ENCODE data around the gene JMJD8. TPM values are rescaled to one million over a fixed set of nuclear protein-coding genes. Genes with fewer than 3 reads are reported as not detected.

Gene JMJD8
- total RNA-seq, 2 experiments from 2014 or later: 22.0 to 23.6 TPM

DNA sequence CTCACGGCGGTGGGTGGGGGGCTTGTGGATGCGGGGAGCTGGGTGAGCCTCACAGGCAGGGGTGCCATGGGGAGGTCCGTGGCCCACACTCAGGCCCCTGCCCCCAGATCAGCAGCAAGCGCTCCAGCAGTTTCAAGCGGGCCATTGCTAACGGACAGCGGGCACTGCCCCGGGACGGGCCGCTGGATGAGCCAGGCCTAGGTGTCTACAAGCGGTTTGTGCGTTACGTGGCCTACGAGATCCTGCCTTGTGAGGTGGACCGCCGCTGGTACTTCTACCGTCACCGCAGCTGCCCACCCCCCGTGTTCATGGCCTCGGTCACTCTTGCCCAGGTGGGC is 7.6 kb downstream of the JMJD8 start:
- DNase-seq: no peak
- peaks cover 16% of the 10 kb centered on the region for H3K36me3 Mint-ChIP-seq (ENCODE audit: low read depth)
- Histone ChIP-seq H3K27me3 (ENCODE audit: control insufficient read depth in 1 of 2, insufficient read depth in 2 of 2, low read length in 2 of 2) (peaks cover 8 to 12% of the 10 kb centered on the region in 2 experiments), H3K9me3 (ENCODE audit: control insufficient read depth in 1 of 2, insufficient read depth in 1 of 2, low read length in 2 of 2) (no peaks in the 10 kb centered on the region), H3K36me3 (ENCODE audit: insufficient read depth, low read length) (peaks cover 17% of the 10 kb centered on the region), H3K4me1 (ENCODE audit: insufficient read depth, low read length) (peaks cover 46% of the 10 kb centered on the region), H3K27ac (ENCODE audit: low read depth in 1 of 2, low read length in 2 of 2) (no peak overlapping the region), H3K4me3 (ENCODE audit: low read length) (no peak overlapping the region)
- no peaks in the 10 kb centered on the region for H3K9me3 Mint-ChIP-seq
- ATAC-seq (ENCODE audit: poor library complexity): no peak
- TF ChIP-seq, protein P1, sequence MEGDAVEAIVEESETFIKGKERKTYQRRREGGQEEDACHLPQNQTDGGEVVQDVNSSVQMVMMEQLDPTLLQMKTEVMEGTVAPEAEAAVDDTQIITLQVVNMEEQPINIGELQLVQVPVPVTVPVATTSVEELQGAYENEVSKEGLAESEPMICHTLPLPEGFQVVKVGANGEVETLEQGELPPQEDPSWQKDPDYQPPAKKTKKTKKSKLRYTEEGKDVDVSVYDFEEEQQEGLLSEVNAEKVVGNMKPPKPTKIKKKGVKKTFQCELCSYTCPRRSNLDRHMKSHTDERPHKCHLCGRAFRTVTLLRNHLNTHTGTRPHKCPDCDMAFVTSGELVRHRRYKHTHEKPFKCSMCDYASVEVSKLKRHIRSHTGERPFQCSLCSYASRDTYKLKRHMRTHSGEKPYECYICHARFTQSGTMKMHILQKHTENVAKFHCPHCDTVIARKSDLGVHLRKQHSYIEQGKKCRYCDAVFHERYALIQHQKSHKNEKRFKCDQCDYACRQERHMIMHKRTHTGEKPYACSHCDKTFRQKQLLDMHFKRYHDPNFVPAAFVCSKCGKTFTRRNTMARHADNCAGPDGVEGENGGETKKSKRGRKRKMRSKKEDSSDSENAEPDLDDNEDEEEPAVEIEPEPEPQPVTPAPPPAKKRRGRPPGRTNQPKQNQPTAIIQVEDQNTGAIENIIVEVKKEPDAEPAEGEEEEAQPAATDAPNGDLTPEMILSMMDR (IDR thresholded peaks at IDR 0.05): no peak
- ChIA-PET CTCF (interaction anchor here (0.8 kb wide), 1 partner anchor 28 kb away, joined by 3 read pairs; no protein-coding TSS in a partner anchor), POLR2A (interaction anchor here (1.4 to 1.8 kb wide), 4 partner anchors 9 to 19 kb away, joined by 4 to 8 read pairs (median 5); partner anchors contain the start of genes RHOT2 and WDR24)
- peaks cover 21% of the 10 kb centered on the region for H3K4me1 Mint-ChIP-seq (ENCODE audit: low read depth)
- H3K27ac Mint-ChIP-seq: peak overlapping the region; percentile 74
- H3K27me3 Mint-ChIP-seq: no peaks in the 10 kb centered on the region
- intact Hi-C loops (cut with DNase I, micrococcal nuclease): no loop called here
- peak overlapping the region; percentile 56 for H3K4me3 Mint-ChIP-seq

DNA sequence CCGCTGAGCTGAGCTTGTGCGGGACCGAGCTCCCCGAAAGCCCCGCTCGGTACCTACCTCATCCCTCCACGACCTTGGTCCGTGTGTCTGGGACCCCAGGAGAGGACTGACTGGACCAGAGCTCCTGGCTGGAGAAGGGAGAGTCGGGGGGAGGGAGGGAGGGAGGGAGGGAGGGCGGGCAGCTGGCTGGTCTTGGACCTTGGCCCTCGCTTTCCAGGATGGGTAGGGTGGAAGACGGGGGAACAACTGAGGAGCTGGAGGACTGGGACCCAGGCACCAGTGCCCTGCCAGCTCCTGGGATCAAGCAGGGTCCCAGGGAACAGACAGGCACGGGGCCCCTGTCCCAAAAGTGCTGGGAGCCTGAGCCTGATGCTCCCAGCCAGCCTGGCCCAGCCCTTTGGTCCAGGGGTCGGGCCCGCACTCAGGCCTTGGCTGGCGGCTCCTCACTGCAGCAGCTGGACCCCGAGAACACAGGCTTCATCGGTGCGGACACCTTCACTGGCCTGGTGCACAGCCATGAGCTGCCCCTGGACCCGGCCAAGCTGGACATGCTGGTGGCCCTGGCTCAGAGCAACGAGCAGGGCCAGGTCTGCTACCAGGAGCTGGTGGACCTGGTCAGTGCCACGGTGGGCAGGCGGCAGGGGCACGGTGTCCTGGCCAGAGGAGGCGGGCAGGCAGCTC is 8.1 kb downstream of the JMJD8 start:
- no peak overlapping the region for H3K4me3 ChIP-seq (ENCODE audit: low read length)
- no peaks in the 10 kb centered on the region for H3K27me3 Mint-ChIP-seq
- H3K27me3 ChIP-seq (ENCODE audit: control insufficient read depth in 1 of 2, insufficient read depth in 2 of 2, low read length in 2 of 2): peaks cover 8 to 12% of the 10 kb centered on the region in 2 experiments
- ChIA-PET POLR2A (interaction anchor here (0.8 to 1.8 kb wide), 6 partner anchors 8 to 28 kb away, joined by 3 to 8 read pairs (median 4); partner anchors contain the start of genes JMJD8, RHOT2 and WDR24), CTCF (interaction anchor here (0.8 kb wide), 1 partner anchor 28 kb away, joined by 3 read pairs; no protein-coding TSS in a partner anchor)
- H3K9me3 ChIP-seq (ENCODE audit: control insufficient read depth in 1 of 2, insufficient read depth in 1 of 2, low read length in 2 of 2): no peaks in the 10 kb centered on the region
- ATAC-seq (ENCODE audit: poor library complexity) (no peak), DNase-seq (no peak)
- H3K4me3 Mint-ChIP-seq: no peak overlapping the region
- H3K9me3 Mint-ChIP-seq: no peaks in the 10 kb centered on the region
- no peak overlapping the region for H3K27ac Mint-ChIP-seq
- peaks cover 11% of the 10 kb centered on the region for H3K36me3 Mint-ChIP-seq (ENCODE audit: low read depth)
- TF ChIP-seq, protein P1 (IDR thresholded peaks at IDR 0.05): no peak
- H3K4me1 Mint-ChIP-seq (ENCODE audit: low read depth): peaks cover 21% of the 10 kb centered on the region
- H3K4me1 ChIP-seq (ENCODE audit: insufficient read depth, low read length): peaks cover 41% of the 10 kb centered on the region
- intact Hi-C loops (cut with DNase I, micrococcal nuclease): no loop called here
- H3K36me3 ChIP-seq (ENCODE audit: insufficient read depth, low read length): peaks cover 21% of the 10 kb centered on the region
- H3K27ac ChIP-seq (ENCODE audit: low read depth in 1 of 2, low read length in 2 of 2): no peak overlapping the region

DNA sequence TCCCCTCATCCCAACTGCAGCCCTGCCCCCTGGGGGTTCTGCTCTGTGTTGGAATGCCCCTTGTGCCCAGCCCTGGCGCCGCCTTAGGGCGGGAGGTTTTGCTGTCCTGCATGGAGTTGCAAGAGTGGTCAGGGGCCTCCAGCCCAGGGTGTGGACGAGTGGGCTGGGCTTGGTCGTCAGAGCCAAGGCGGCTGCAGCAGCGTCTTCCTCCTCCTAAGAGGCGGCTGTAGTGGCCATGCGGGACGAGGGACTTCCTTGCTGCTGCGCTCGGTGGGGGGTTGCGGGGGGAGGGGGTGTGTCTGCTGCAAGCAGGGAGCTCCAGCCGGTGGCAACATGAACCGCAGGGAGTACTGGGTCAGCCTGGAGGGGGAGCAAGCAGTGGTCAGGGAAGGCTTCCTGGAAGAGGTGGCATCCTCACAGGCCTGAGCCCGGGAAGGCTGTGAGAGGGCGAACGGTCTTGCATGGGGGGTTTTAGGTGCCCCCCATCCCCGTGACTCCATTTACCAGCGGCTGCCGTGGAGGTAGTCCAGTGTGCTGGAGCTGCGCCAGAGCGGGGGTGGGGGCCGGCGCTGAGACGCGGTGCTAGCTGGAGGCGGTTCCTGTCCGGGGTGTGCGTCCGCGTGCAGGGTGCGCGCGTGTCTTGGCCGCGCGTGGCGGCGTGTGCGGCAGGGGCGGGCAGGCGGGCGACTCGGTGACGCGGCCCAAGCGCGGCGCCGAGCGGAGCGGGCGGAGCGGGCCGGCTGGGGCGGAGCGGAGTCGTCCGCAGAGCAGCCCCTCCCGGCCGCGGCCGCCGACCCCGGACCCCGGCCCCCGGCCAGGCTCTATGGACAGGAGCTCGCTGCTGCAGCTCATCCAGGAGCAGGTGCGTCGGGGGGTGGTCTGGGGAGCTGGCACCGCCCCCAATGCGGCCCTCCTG is 8.9 kb downstream of the JMJD8 start, which contains the start of gene RHBDL1:
TSS of gene RHBDL1 (plus strand) at position 704 of the 916 bp plus-strand sequence. CDS start at position 824, 120 bp downstream.
- DNase-seq: peak in 1 of 14 experiments; percentile 58
- Histone ChIP-seq H3K4me3 (ENCODE audit: low read length) (peak within 1 kb of the TSS; percentile 22), H3K4me1 (ENCODE audit: insufficient read depth, low read length) (peaks cover 36% of the 10 kb centered on the region), H3K36me3 (ENCODE audit: insufficient read depth, low read length) (peaks cover 29% of the 10 kb centered on the region), H3K9me3 (ENCODE audit: control insufficient read depth in 1 of 2, insufficient read depth in 1 of 2, low read length in 2 of 2) (no peaks in the 10 kb centered on the region), H3K27me3 (ENCODE audit: control insufficient read depth in 1 of 2, insufficient read depth in 2 of 2, low read length in 2 of 2) (peaks cover 8 to 12% of the 10 kb centered on the region in 2 experiments), H3K27ac (ENCODE audit: low read depth in 1 of 2, low read length in 2 of 2) (no peak within 1 kb of the TSS)
- H3K27ac Mint-ChIP-seq: no peak within 1 kb of the TSS
- H3K4me3 Mint-ChIP-seq: peak within 1 kb of the TSS; percentile 65
- POLR2A ChIA-PET: interaction anchor here (0.8 to 1.8 kb wide), 5 partner anchors 8 to 27 kb away, joined by 3 to 8 read pairs (median 5); partner anchors contain the start of genes JMJD8, RHOT2 and WDR24
- H3K36me3 Mint-ChIP-seq (ENCODE audit: low read depth): peaks cover 9% of the 10 kb centered on the region
- TF ChIP-seq, protein P1 (IDR thresholded peaks at IDR 0.05): no peak
- H3K27me3 Mint-ChIP-seq: no peaks in the 10 kb centered on the region
- peaks cover 21% of the 10 kb centered on the region for H3K4me1 Mint-ChIP-seq (ENCODE audit: low read depth)
- CTCF ChIA-PET: interaction anchor here (0.5 to 0.8 kb wide), 2 partner anchors 27 to 83 kb away, joined by 3 to 4 read pairs; no protein-coding TSS in a partner anchor
- intact Hi-C loops (cut with DNase I, micrococcal nuclease): no loop called here
- H3K9me3 Mint-ChIP-seq: no peaks in the 10 kb centered on the region
- ATAC-seq (ENCODE audit: poor library complexity): no peak

Measured in CD4-positive, alpha-beta T cell (primary cell).